GM21447 (cell line): ENCODE results near the gene ASPDH.

ENCODE experiments used
- ATAC-seq: cut with Tn5 transposase; IDR thresholded peaks from one replicate; pipeline ENCODE4 v1.9.1; 2021; ENCODE audit not compliant: unreplicated experiment

The ASPDH gene

GRCh38 chr19:50516456-50516855 is 2.7 kb upstream of the ASPDH start:
- ATAC-seq: no peak

GRCh38 chr19:50515168-50515561 is 1.5 kb upstream of the ASPDH start:
- ATAC-seq: no peak

GRCh38 chr19:50514346-50515167 is 844 bp upstream of the ASPDH start:
- no peak for ATAC-seq

GRCh38 chr19:50512999-50513745 is 541 bp downstream of the ASPDH start:
- no peak for ATAC-seq

GRCh38 chr19:50512112-50512998 is 1.4 kb downstream of the ASPDH start:
- no peak for ATAC-seq

- ATAC-seq: peak; percentile 90
These were observed 2.5 kb downstream of the ASPDH start, which contains the start of gene JOSD2 for GRCh38 chr19:50511069-50511822. TSS of gene JOSD2 (minus strand) at chr19:50511191. CDS start at chr19:50510431, 760 bp downstream.

GRCh38 chr19:50510700-50511068 is 3.0 kb downstream of the ASPDH start:
- ATAC-seq: no peak

GRCh38 chr19:50510121-50510670 is 3.5 kb downstream of the ASPDH start:
- no peak for ATAC-seq

GRCh38 chr19:50509366-50509765 is 4.3 kb downstream of the ASPDH start:
- no peak for ATAC-seq

- ATAC-seq: no peak
These were observed 4.9 kb downstream of the ASPDH start for GRCh38 chr19:50508843-50509190.

GRCh38 chr19:50507376-50507775 is 6.3 kb downstream of the ASPDH start:
- ATAC-seq: no peak

- no peak for ATAC-seq
These were observed 7.0 kb downstream of the ASPDH start for GRCh38 chr19:50506700-50507099.

GRCh38 chr19:50505856-50506611 is 7.7 kb downstream of the ASPDH start:
- ATAC-seq: no peak

- ATAC-seq: no peak
These were observed 11.9 kb downstream of the ASPDH start for GRCh38 chr19:50501568-50502475.

GRCh38 chr19:50501186-50501567 is 12.5 kb downstream of the ASPDH start:
- no peak for ATAC-seq

- no peak for ATAC-seq
These were observed 13.0 kb downstream of the ASPDH start for GRCh38 chr19:50500753-50501151.

- ATAC-seq: no peak
These were observed 13.5 kb downstream of the ASPDH start for GRCh38 chr19:50500060-50500752.
